Measurements from ENCODE around the gene ANKRD9.

Gene ANKRD9

DNA sequence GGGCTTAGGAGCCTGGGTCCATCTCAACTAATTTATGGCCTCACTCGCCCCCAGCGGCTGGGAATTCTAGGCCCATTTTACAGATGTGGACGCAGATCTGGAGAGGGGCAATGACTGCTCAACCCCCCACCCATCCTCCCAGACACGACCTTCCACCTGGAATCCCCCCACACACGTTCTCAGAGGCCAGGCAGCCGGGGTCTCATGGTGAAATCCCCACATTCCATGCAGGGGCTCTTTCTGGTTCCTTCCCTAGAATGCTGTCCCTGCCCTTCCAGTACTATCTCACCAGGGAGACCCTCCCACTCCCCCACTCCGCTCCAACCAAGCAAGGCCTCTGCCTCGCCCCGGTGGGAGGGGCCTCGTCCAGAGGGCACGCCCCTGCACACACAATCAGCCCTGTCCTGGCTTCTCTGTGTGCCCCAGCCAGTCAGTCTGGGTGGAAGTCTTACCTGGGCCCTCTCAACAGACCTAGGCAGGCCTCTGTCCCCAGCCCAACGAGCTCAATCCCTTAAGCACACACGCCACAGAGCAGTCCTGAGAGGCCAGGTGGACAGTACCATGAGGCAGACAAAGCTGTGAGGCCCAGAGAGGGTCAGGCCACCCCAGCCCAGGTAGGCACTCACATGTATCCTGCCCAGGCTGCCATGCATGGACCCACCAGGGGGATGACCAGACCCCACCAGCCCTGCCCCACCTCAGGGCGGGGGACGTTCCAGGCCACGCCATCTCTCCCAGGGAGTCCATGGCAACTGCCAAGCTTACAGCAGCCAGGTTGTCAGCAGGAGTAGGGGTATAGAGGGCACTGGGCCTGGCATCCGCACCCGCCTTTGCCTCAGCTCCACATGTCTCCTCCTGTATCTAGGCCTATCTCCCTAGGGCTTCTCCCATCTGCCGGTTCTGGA lies 1.3 kb upstream of the ANKRD9 start:
- H3K4me1 ChIP-seq = peaks cover 4% of the 10 kb centered on the region; the same call in 1 of the 2 replicates
- H3K4me3 ChIP-seq (ENCODE audit: low read depth, low read length) = no peak overlapping the region; the same call in 1 of the 2 replicates
- H3K9me3 ChIP-seq = no peaks in the 10 kb centered on the region
- no peaks in the 10 kb centered on the region; the same call in 1 of the 2 replicates for H3K36me3 ChIP-seq
- H3K27me3 ChIP-seq = no peaks in the 10 kb centered on the region
- TF ChIP-seq CTCF (IDR thresholded peaks at IDR 0.05; ENCODE audit: low read depth, low read length) = no peak
- peak; percentile 69 for DNase-seq

DNA sequence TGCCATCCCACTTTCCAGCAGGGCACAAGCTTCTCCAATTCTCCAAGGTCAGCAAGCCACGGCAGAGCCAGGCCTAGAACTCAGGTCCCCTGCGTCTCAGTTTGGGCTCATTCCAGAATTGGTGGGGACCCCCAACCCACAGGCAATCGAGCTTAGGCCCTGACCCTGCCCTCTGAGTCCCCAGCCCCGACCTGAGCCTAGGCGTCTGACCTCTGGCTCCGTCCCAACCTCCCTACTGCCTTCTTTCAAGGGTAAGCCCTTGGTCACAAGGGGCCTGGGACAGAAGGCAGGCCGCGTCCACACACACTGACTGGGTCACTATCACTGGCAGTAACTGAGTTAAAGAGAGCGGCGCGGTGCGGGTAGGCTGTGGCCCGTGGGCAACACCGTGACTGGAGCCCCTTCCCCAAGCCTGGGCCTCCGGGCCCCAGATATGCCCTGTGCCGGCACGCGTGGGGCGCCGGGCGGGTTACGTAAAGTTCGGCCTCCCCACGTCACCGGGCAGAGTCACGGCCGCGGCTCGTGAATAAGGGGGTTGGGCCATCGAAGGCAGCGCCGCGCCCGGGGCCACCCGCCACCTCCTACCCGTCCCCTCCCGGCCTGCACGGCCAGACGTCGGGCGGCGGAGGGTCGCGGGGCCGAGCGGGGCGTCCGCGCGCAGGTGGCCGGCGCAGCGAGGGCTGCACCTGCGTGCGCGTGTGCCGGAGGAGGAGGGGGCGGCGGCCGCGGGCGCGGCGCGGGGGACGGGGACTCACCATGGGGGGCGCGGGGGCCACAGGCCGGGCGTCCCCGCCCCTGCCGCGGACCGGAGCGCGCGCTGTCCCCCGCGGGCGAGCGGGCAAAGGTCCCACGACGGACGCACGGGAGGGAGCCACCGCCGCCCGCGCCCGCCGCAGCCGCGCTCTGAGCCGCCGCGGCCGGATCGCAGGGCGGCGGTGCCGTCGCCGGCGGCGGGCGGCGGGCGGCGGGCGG lies 516 bp downstream of the ANKRD9 start:
- Histone ChIP-seq H3K36me3 (no peaks in the 10 kb centered on the region; the same call in 1 of the 2 replicates), H3K4me1 (peaks cover 6% of the 10 kb centered on the region), H3K9me3 (no peaks in the 10 kb centered on the region), H3K4me3 (ENCODE audit: low read depth, low read length) (peak overlapping the region; percentile 61), H3K27me3 (no peaks in the 10 kb centered on the region)
- TF ChIP-seq CTCF (IDR thresholded peaks at IDR 0.05; ENCODE audit: low read depth, low read length) = no peak
- peak; percentile 39 for DNase-seq

DNA sequence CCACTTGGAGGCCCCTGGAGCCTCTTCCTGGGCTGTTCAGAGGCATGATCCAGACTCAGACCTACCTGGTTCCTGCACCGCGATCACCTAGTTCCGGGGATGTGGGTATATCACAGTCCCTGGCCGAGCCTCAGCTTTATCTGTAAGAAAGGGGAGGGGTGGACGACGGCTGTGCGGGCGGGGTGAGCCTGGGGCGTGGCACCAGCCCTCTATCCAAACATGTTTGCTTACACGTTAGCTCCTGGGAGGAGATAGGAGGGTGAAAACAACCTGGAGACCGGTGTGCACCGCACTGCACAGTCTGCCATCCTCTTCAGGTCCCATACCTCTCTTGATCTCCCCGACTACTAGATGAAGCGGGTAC lies 1.2 kb downstream of the ANKRD9 start:
- Histone ChIP-seq H3K9me3 (no peaks in the 10 kb centered on the region), H3K4me1 (peaks cover 6% of the 10 kb centered on the region), H3K36me3 (no peaks in the 10 kb centered on the region; the same call in 1 of the 2 replicates), H3K4me3 (ENCODE audit: low read depth, low read length) (peak overlapping the region; percentile 61), H3K27me3 (no peaks in the 10 kb centered on the region)
- DNase-seq = no peak
- TF ChIP-seq CTCF (IDR thresholded peaks at IDR 0.05; ENCODE audit: low read depth, low read length) = no peak

DNA sequence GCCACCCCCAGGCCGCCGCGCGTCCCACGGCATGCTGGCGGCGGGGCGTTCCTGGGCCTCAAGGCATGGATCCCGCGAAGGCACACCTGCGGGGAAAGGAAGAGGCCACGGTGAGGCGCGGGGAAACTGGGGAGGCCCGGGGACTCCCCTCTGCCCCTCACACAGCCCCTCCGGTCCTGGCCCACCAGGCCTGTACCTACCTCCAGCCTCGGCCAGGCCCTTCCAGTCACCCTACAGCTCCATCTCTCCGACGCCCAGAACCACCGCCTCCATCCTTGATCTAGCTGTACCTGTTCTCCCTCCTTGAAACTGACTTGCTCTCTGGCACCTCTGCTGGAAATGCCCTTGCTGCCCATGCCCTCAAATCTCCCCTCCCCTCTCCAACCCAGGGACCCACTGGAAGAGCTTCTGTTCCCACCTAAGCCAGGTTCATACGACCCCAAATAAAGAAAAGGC lies 1.7 kb downstream of the ANKRD9 start:
- 0 out of 2 replicates have a peak, but pooled peaks have one; percentile 4 for TF ChIP-seq CTCF (IDR thresholded peaks at IDR 0.05; ENCODE audit: low read depth, low read length)
- H3K4me1 ChIP-seq = peaks cover 6% of the 10 kb centered on the region
- no peak for DNase-seq
- H3K27me3 ChIP-seq = no peaks in the 10 kb centered on the region
- H3K9me3 ChIP-seq = no peaks in the 10 kb centered on the region
- no peak overlapping the region for H3K4me3 ChIP-seq (ENCODE audit: low read depth, low read length)
- no peaks in the 10 kb centered on the region; the same call in 1 of the 2 replicates for H3K36me3 ChIP-seq

DNA sequence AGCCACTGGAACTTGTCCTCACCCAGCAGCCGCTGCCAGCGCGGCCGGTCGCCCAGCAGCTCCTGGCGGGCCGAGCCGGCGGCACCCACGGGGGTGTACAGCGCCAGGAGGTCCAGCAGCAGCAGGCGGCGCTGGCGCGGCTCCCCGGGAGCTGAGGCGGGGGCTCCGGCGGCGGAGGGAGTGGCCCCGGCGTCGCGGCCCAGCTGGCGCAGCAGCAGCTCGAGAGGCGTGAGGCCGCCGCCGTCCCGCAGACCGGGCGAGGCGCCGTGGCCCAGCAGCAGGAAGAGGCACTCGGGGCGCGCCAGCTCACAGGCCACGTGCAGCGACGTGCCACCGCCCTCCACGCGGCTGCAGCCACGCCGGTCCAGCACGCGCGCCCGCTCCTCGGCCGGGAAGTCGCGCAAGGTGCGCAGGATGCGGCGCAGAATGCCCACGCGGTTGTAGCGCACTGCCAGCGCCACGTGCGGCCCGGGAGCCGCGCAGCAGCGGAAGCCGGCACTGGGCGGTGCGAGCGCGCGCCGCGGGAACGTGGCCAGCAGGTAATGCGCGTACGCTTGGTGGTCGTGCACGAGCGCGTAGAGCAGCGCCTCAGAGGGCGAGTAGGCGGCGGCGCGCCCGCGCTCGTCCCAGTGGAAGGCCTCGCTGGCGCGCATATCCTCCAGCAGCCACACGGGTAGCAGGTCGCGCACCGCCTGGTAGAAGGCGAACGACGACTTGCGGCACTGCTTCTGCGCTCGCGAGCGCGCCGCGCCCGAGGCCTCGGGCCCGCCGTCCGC lies 2.3 kb downstream of the ANKRD9 start:
- TF ChIP-seq CTCF (IDR thresholded peaks at IDR 0.05; ENCODE audit: low read depth, low read length) = no peak
- Histone ChIP-seq H3K9me3 (no peaks in the 10 kb centered on the region), H3K4me3 (ENCODE audit: low read depth, low read length) (no peak overlapping the region), H3K4me1 (peaks cover 6% of the 10 kb centered on the region), H3K36me3 (no peaks in the 10 kb centered on the region; the same call in 1 of the 2 replicates), H3K27me3 (no peaks in the 10 kb centered on the region)
- DNase-seq = no peak
